ENCODE results near the gene DIRAS3.
"Not testable (repeated sequence)": the region's sequence is repeated elsewhere in the genome, so short reads cannot be mapped to it uniquely, and the experiment has no call there.

Gene DIRAS3

DNA sequence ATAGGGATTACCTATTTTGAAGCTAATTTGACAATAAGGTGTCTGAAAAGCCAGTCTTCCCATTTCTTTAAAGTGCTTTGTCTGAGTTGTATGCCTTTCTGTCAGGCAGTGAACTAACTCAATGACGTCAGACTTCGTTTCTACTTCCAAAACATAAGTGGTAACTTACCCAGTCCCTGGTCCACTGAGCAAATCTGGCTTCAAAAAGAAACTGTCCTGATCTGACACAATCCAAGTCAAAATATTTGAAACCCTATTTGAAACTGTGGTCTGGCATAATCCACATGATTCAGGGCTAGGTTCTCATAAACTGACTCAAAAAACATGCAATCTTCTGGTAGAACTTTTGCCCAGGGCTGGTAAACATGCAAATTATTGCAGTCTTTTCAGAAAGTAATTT, 34.0 kb downstream of the DIRAS3 start:
- no peak for DNase-seq

DNA sequence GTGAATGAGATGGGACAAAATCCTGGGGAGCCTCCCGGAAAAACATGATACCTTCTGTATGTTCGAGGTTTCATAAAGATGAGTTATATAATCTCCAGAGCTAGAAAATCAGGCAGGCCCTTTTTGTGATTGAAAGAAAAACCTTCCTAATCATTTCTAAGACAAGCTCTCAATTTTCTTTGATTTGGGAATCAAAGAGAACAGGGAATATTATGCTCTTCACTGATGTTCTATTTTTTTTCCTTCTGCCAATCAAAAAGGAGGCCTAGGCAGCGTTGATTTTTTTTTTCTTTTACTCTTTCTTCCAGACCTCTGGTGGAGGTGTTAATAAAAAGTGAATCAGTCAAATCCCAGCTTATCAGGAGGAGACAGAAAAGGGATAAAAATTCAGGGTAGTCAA, 34.5 kb downstream of the DIRAS3 start:
- no peak for DNase-seq

DNA sequence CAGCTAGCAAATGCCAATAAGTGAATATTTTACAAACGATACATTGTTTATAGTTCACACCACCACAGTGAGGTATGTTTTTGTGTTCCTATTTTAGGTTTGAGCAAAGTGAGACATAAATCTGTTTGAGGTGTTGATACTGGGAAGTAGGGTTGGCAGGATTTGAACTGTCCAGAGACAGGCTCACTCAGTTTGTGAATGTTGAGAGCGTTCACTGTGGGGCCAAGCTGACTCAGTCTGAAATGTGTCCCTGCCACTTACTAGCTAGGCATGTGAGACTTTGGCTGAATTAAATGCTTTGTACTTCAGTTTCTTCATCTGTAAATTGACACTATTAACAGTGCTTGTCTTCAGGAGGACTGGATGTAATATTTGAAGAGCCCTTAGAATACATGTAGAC, 35.1 kb downstream of the DIRAS3 start:
- no peak for DNase-seq

DNA sequence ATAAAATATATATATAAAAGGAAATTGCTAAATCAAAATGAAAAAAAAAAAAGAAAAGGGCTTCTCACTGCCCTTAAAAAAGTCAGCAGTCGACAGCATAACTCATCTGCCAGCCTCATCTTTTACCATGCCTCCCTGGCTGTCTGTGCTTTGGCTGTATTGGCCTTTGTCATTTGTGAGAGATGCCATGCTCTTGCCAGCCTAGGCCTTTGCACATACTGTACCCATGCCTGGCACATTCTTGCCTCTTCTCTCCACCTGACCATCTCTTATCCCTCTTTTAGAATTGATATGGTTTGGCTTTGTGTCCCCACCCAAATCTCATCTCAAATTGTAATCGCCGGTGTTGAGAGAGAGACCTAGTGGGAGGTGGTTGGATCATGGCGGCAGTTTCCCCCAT, 37.1 kb downstream of the DIRAS3 start:
- DNase-seq: no peak

DNA sequence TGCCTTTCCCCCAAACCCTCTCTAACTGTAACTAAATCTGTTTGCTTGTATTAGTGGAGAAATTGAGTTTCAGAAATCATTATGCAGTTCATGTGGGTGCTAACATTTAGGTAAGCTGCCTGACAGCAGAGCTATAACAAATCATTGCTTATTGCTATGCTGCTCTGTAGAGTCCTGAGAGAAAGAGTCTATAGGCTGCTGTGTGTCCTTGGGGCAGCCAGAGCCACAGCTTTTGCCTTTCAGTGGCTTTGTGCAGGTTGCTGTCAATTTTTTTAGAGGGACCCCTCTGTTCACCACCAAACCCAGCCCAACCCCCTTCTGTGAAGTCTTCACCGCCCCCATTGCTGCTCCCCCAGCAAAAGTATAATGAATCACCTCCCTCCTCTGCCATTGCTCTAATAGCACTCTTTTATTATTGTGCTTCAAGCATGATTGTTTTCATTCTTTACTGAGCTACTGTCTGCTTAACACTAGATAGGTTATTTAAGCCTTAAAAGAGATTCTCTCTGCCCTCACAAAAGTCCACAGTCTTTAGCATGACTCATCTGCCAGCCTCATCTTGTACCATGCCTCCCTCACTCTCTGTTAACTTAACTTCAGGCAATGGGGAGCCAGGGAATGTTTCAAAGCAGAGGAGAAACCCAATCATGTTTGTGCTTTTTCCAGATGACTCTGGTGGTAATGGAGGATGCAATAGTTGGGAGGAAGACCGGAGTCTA, 38.6 kb downstream of the DIRAS3 start:
- no peak for DNase-seq

DNA sequence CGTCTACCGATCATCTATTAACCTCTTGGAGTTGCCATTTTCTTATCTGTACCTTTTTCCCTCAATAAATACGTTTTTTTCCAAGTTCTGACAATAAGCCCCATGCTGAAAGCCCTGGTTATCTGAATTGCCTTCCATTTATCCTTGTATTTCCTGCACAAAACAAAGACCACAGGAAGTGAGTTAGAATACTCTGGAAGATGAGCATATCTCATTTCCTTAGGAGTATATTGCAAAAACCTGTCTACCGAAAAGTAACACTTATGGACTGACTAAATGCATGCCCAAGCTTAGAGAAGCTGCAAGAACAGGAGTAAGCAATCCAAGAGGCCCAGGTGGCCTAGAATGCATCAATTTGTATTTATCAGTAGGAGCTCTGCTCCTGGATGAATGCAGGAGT, 39.9 kb downstream of the DIRAS3 start:
- DNase-seq: no peak

DNA sequence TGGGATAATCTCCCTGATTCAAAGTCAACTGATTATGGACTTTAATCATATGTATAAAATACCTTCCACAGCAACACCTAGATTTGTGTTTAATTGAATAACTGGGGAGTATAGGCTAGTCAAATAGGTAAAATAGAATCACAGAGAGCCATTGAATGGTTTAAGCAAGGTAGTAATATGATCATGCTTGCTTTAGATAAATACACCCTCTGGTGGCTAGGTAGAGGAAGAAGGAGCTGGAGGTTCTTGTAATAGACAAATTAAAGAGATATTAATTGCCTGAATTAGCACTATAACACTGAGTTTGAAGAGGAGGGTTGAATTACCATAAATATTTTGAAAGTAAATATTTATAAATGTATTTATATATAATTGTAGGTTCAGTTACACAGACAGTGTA, 40.3 kb downstream of the DIRAS3 start:
- DNase-seq: no peak

DNA sequence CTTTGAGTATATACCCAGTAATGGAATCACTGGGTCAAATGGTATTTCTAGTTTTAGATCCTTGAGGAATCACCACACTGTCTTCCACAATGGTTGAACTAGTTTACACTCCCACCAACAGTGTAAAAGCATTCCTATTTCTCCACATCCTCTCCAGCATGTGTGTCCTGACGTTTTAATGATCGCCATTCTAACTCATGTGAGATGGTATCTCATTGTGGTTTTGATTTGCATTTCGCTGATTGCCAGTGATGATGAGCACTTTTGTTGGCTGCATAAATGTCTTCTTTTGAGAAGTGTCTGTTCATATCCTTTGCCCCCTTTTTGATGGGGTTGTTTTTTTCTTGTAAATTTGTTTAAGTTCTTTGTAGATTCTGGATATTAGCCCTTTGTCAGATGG, 46.8 kb downstream of the DIRAS3 start:
- DNase-seq: not testable (repeated sequence)

DNA sequence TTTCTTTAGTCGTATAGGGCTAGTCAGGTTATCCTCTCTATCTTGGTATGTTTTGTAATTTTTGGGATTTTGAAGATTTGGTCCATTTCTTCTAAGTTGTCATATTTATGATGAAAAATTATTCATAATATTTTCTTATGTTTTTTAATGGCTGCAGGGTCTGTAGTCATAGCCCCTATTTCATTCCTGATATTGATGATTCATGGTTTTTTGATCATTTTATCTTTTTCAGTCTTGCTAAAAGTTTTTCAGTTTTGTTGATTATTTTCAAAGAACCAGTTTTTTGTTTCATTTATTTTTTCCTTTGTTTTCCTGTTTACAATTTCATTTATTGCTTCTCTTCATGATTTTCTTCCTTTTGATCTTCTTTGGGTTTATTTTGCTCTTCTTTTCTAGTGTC, 50.2 kb downstream of the DIRAS3 start:
- no peak for DNase-seq

DNA sequence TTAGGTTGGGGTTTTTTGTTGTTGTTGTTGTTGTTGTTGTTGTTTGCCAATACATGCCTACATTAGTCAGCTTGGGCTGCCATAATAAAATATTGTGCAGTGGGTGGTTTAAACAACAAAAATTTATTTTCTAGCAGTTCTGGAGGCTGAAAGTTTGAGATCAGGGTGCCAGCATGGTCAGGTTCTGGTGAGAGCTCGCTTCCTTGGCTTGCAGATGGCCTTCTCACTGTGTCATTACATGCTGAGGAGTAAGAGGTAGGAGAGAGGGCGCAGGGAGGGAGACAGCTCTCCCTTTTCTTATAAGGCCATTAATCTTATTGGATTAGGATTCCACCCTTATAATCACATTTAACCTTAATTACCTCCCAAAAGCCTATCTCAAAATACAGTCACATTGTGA, 52.7 kb downstream of the DIRAS3 start:
- DNase-seq: no peak
